Measurements from ENCODE around the gene ELOB.

Gene ELOB

GRCh38 chr16:2810651-2811050 is 33.6 kb upstream of the ELOB start:
- no peak for DNase-seq (ENCODE audit: low read depth)

- DNase-seq (ENCODE audit: low read depth), result no peak
Observed at GRCh38 chr16:2809149-2809760, 32.2 kb upstream of the ELOB start.

DNA sequence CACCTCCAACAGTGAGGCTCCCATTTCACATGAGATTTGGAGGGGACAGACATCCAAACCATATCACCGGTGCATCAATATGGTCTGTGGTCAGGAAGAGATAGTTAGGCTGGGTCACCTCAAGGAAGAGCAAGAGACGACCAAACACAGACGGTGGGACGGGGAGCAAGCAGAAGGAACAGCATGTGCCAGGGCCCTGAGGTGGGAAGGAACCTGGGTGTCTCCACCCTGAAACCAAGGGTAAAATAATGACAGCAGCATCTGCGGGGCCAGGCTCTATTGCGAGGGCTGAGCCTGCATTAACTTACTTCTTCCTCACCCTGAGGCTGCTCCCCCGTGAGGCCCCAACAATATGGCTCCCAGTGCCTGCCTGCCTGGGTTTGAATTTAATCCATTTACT is 31.1 kb upstream of the ELOB start:
- no peak for DNase-seq (ENCODE audit: low read depth)

DNA sequence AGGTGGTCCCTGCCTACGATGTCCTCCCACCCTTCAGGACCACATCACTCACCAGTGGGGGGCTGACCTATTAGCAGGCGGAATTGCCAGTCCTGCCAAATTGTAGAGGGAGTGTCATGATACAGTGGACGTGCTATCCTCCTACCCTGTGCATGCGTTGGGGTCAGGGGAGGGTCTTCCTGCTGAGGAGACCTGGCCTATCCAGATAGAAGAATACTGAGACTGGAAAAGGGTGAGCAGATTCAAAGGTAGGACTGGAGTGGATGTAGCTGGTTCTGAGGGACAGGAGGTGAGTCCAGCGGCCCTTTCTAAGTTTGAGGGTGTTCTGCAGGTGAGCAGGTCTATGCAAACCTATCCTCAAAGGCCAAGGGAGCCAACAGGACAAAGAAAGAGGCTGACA is 29.2 kb upstream of the ELOB start:
- no peak for DNase-seq (ENCODE audit: low read depth)

DNA sequence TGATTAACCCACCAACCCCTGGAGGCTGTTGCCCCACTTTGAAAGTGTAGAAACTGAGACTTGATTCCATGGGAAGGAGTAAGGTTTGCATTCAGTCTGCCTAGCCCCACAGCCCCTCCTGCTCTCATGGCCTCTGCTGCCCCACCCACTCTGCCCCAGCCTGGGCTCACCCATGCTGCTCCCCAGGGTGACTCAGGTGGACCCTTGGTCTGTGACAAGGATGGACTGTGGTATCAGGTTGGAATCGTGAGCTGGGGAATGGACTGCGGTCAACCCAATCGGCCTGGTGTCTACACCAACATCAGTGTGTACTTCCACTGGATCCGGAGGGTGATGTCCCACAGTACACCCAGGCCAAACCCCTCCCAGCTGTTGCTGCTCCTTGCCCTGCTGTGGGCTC is 27.6 kb upstream of the ELOB start:
- DNase-seq (ENCODE audit: low read depth), result no peak

GRCh38 chr16:2803545-2804195 is 26.6 kb upstream of the ELOB start:
- no peak for DNase-seq (ENCODE audit: low read depth)

DNA sequence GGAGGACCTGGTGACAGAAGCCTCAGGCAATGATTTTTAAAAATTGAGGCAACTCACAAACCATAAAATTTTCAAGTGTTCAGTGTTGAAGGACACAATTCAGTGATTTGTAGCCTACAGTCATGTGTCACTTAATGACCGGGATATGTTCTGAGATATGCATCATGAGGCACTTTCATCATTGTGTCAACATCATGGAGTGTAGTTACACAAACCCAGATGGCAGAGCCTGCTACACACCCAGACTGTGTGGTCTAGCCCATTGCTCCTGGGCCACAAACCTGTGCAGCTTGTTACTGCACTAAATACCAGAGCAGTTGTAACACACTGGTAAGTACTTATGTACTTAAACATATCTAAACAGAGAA is 22.8 kb upstream of the ELOB start:
- no peak for DNase-seq (ENCODE audit: low read depth)

GRCh38 chr16:2799205-2799858 is 22.3 kb upstream of the ELOB start:
- DNase-seq (ENCODE audit: low read depth), result no peak

GRCh38 chr16:2798723-2799204 is 21.7 kb upstream of the ELOB start:
- no peak for DNase-seq (ENCODE audit: low read depth)

GRCh38 chr16:2795395-2796143 is 18.5 kb upstream of the ELOB start:
- no peak for DNase-seq (ENCODE audit: low read depth)

DNA sequence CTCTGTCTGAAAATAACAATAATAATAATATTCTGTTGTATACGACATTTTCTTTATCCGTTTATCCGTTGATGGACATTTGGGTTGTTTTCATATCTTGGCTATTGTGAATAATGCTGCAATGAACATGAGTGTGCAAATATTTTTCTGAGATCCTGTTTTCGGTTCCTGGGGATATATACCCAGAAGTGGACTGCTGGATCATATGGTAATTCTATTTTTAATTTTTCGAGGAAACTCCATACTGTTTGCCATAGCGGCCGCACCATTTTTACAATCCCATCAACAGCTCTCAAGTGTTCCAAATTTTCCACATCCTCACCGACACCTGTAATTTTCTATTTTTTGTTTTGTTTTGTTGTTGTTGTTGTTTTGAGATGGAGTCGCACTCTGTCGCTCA is 15.9 kb upstream of the ELOB start:
- no peak for DNase-seq (ENCODE audit: low read depth)

GRCh38 chr16:2791174-2791573 is 14.1 kb upstream of the ELOB start:
- no peak for DNase-seq (ENCODE audit: low read depth)

DNA sequence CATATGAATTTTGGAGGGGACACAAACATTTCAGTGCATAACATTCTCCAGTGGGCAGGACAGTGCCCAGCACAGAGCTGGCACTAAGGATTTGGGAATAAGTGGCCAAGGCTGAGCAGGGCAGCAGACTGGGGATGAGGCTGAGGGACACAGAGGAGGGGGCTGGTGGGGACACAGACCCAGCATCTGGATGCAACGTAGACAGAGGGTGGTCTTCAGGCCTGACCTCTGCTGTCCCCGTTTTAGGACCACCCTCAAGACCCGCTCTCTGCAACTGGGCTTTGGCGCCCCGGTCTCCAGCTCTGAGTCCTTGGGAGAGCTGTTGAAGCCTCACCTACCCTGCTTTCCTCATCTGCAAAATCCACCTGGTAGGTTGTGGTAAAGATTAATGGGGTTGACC is 13.6 kb upstream of the ELOB start:
- DNase-seq (ENCODE audit: low read depth), result no peak

- DNase-seq (ENCODE audit: low read depth), result no peak
Observed at GRCh38 chr16:2787961-2788360, 10.9 kb upstream of the ELOB start.

DNA sequence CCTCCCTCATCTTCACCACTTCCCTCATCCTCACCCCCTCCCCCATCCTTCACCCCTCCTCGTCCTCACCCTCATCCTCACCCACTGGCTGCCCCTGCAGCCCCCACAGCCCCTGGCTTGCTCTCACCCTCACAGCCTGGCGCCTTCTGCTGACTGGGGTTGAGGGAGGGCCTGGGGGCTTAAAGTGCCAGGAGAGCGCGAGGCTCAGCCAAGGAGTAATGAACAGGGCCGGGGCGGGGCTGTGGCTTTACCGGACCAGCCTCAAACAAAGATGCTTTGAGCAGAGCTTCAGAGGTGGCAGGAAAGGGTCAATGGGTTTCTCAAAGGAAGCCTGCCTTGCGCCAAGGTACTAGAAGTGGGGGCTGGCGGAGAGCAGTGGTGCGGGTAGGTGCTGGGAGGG is 10.3 kb upstream of the ELOB start, which contains the start of gene PRSS33:
PRSS33 (minus strand) TSS at position 155 of the 400 bp plus-strand sequence. CDS start 1,013 bp downstream, outside the sequence.
- DNase-seq (ENCODE audit: low read depth), result no peak

DNA sequence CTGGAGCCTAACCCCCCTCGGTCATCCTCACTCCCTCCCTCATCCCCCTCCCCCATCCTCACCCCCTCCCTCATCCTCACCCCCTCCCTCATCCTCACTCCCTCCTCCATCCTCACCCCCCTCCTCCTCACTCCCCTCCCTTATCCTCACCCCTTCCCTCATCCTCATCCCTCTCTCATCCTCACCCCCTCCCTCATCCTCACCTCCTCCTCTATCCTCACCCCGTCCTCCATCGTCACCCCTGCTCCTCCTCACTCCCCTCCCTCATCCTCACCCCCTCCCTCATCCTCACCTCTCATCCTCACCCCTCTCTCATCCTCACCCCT is 9.7 kb upstream of the ELOB start:
- no peak for DNase-seq (ENCODE audit: low read depth)

- no peak for DNase-seq (ENCODE audit: low read depth)
Observed at GRCh38 chr16:2786061-2786825, 9.2 kb upstream of the ELOB start.

- peak; percentile 31 for DNase-seq (ENCODE audit: low read depth)
Observed at GRCh38 chr16:2785101-2785991, 8.3 kb upstream of the ELOB start.

DNA sequence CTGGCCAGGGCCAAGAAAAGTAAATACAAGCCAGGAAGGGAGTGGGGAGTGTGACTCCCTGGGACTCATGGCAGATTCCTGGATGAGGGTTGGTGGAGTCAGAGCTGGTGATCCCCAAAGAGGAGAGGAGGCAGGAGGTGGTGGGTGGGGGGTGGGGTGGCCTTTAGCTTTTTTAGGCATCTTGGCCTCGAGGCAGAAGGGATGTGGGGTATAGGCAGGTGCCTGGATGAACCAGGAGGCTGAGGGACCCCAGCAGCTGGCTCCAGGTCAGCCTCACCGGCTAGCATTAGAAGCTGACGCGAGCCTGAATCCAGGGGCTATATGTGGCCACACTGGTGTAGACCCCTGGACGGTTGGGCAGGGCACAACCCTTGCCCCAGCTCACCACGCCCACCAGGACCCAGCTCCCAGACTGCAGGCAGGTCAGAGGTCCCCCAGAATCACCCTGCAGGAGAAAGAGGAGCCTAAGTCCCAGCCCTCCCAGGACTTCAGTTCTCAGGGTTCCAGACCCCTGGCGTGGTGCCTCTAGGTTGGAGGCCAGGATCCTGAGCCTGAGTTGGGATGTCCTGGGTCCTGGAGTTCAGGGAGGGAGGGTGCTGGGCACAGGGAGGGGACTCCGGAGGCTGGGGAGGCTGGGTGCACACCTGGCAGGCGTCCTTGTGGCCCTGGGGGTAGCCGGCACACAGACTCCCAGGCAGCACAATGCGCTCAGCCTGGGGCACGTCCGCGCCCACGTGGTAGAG is 7.4 kb upstream of the ELOB start:
- no peak for DNase-seq (ENCODE audit: low read depth)

GRCh38 chr16:2783581-2784357 is 6.7 kb upstream of the ELOB start:
- no peak for DNase-seq (ENCODE audit: low read depth)

All from stimulated activated CD8-positive, alpha-beta memory T cell treated with anti-CD3 and anti-CD28 coated beads, Interleukin-15, amount 100 ng/mL, for 24 hours (primary cell).